ENCODE measurements around the gene ATP8B1.
A peak's percentile ranks its signal among the peaks of the same experiment; 100 is the strongest.
"Not testable (repeated sequence)": the region's sequence is repeated elsewhere in the genome, so short reads cannot be mapped to it uniquely, and the experiment has no call there.

ATP8B1 gene

DNA sequence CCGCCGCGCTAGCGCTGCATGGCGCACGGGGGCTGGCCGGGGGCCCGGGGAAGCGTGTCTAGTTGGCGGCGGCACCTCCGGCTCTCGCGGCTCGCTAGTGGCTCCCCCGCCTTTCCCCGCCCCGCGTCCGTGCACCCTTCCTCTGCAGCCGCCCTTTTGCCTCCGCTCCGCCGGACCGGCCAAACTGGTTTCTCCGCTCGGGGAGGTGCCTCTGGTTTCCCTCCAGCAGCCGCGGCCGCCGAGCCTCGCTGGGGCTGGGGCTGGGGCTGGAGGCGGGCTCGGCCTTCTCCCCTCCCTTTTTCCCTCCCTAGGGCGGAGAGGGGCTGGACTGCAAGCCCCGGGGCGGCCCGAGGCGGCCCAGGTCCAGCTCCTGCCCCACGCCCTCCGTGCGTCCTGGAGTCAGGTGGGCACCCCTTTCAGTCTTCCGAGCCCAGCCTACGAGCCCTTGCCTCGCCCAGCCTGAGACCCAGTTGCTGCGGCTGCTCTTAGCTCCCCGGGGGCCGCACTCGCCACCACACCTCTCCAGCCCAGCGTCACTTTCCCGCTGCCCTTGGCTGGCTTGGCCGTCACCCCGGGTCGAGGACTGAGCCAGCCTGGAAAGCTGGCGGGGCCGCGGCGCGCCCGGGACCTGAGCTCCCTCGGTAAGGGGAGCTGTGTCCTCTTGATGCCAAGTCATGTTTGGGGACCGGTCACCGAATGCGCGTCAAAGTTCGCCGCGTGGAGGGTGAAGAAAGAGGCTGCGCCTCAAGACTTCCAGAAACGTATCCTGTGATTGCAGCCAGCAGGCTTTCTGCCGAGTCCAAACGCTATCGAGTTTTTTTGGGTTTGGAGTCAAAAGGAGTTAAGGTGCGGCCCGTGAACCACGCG lies at the start of gene ATP8B1:
ATP8B1 (minus strand) TSS at position 213 of the 867 bp plus-strand sequence. CDS start 71,508 bp downstream, outside the sequence.
- no peak for DNase-seq

DNA sequence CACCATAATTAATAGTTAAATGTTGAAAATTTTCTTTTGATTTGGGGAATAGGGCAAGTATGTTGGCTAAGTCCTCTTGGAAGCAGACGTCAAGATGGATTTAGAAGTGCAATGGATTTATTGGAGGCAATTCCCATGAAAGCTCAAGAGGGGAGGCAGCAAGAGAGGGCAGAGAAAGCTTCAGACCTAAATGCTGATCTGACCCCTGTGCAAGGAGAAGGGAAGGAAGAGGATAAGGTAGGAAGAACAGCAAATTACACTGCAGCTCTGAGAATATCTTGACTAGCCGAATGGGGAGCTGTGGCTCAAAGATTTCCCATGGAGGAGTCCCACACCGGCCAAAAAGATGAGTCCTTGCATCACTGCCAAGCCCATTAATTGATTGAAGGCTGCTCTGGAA lies 46.9 kb upstream of the ATP8B1 start:
- DNase-seq = no peak

GRCh38 chr18:57848374-57848773 lies 45.3 kb upstream of the ATP8B1 start:
- DNase-seq = not testable (repeated sequence)

- not testable (repeated sequence) for DNase-seq
These were observed 44.3 kb upstream of the ATP8B1 start for GRCh38 chr18:57847431-57847830.

DNA sequence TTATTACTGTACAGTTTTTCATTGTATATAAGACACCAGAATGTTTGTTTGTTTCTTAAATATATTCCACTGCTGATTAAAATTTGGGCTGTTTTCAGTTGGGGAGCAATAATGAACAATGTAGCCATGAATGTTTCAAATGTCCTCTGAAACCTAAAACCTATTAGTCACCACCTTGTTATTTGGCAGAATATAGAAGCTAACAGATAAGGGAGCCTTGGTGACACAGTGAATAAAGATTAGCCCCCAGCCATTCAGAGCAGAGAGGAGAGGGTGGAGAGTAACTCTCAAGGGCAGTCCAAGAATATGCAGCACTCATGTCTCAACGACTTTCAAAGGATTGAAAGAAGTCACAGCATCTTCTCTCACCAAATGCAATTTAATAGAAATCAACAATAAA lies 43.1 kb upstream of the ATP8B1 start:
- no peak for DNase-seq

DNA sequence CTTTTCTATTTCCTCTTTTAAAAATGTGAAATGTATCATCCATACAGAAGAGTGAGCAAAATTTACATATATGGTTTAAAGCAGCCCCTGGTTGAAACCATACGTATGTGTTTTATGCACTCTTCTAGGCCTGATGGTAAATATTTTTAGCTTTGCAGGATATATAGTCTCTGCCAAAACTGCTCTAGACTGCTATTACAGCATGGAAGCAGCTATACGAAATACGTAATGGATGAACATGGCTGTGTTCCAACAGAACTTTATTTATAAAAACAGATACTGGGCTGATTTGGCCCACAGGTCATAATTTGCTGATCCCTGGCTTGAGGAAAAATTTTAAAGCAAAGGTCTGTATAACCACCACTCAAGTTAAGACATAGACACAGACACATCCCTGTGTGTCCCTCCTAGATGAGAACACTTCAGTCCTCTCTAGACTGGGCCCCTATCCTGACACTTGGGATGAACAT lies 42.5 kb upstream of the ATP8B1 start:
- no peak for DNase-seq

- no peak for DNase-seq
These were observed 41.2 kb upstream of the ATP8B1 start for GRCh38 chr18:57844319-57844718.

DNA sequence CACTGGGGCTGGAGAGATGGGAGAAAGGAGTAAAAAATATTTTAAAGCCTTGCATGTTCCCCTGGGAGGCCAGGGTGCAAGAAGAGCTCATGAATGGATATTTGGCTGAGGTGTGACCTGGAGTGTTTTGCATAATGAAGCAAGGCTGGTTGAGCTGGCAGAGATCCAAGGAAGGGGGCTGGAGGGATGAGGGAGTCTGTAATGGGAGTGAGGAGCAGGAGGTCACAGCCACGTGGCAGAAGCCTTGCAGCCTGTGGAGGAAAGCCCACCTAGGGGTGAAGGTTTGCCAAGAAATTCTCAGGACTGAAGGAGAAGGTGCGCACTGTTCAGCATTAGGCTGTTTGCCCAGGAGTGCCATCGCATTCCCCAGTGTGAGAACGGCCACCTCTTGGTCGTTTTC lies 40.3 kb upstream of the ATP8B1 start:
- DNase-seq = peak; percentile 44

DNA sequence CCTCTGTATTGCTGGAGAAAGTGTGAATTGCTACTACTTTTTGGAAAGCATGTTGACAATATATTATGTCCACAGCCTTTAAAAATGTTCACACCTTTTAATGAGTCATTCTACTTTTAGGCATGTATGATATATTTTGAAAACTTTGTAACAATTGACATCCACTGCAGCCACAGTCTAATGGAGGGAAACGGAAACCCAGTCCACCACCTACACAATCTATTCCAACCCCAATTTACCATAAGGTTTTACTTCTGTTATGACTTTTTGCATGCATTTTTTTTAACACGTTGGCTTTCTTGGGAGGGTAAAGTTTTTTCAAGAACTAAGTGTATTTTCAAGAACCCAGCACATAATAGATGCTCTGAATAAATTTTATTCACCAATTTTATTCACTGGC lies 38.5 kb upstream of the ATP8B1 start:
- no peak for DNase-seq

- DNase-seq = no peak
These were observed 36.8 kb upstream of the ATP8B1 start for GRCh38 chr18:57839942-57840381.

GRCh38 chr18:57837917-57838548 lies 34.9 kb upstream of the ATP8B1 start:
- no peak for DNase-seq

DNA sequence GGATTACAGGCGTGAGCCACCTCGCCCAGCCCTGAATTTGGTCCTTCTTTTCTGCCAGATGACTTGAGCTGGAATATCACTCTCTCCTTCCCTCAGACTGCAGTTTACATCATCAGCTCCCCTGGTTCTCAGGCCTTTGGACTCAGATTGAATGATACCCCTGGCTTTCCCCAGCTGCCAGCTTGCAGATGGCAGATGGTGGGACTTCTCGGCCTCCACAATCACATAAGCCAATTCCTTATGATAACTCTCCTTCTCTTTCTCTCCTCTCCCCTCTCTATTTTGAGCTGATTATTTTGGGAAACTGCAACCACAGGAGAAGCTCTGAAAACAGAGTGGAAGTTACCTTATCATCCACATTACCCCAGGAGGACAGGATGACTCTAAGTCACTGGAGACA lies 33.4 kb upstream of the ATP8B1 start:
- DNase-seq = peak; percentile 61

DNA sequence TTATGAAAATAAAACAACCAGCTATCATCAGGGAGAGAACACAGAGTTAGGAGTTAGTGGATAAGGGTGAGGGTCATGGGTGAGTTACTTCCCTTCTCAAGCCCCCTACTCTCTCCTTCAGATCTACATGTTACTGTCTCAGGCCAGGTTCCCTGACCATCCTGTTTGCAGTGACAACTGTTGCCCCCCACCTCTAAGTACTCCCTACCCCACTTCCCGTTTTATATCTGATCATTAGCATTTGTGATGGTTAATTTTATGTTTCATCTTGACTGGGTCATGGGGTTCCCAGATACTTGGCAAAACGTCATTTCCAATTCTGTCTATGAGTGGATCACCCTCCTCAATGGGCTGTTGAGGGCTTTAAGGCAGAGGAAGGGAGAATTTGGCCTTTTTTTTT lies 32.8 kb upstream of the ATP8B1 start:
- DNase-seq = no peak

DNA sequence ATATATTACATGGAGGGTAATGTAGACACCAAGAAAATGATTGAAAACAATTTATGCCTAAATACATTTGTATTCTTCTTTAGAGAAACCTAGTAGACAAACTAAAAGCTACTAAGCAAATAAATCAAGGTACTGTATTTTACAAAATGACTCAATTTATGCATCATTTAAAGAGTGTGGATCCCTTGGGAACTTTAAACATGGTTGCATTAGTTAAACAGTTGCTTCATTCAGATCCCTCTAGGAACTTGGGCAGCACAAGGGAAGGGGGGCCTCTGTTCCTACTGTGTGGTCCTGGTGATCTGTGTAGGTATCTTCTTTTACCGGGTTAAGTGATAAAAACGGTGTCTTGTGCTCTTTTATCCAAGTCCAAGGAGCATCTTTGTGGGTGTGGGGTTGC lies 31.5 kb upstream of the ATP8B1 start:
- DNase-seq = no peak

DNA sequence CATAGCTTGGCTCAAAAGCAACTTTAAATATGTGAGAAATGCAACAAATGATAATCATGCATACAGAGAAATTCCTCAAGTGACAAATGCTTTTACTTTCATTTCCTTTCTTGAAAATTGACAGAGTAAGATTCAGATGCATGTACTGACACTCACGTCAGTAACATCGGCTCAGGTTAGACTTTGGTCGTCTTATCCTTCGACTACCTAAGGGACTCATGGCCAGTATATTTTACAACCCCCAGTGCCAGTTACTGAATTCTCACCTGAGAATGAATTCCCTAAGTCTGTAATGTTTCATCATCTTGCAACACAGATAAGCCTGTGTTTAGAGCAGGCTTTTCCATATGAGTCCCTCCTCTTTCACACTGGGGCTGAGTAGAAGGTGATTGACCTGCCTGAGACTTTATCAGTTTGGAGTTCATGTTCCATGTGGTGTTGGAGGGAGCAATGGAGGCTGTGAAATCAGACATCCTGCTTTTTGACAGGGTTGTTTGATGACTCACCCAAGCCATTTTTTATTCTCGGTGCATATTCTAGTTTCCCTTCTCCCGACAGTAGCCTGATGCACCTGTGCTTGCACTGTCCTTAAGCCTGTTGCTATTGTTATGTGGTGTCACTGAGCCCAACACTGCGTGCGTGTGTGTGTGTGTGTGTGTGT lies 30.5 kb upstream of the ATP8B1 start:
- no peak for DNase-seq

DNA sequence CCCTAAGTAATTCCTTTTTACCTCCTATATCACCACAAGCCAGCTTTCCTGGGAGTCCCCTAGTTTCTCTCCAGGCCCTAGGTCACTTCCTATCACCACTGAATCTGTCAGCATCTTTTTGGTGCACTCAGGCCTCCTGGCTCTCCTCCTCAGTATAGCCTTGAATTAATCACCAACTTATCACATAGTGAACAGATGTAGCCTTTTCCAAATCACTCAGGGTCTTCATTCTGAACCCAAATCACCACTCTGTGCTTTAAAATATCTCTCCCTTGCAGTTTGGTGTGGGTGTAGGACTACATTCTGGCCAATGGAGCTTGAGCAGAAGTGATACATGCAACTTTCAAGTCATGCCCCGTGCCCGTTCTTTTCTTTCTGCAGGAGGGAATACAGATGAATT lies 29.6 kb upstream of the ATP8B1 start:
- DNase-seq = no peak

DNA sequence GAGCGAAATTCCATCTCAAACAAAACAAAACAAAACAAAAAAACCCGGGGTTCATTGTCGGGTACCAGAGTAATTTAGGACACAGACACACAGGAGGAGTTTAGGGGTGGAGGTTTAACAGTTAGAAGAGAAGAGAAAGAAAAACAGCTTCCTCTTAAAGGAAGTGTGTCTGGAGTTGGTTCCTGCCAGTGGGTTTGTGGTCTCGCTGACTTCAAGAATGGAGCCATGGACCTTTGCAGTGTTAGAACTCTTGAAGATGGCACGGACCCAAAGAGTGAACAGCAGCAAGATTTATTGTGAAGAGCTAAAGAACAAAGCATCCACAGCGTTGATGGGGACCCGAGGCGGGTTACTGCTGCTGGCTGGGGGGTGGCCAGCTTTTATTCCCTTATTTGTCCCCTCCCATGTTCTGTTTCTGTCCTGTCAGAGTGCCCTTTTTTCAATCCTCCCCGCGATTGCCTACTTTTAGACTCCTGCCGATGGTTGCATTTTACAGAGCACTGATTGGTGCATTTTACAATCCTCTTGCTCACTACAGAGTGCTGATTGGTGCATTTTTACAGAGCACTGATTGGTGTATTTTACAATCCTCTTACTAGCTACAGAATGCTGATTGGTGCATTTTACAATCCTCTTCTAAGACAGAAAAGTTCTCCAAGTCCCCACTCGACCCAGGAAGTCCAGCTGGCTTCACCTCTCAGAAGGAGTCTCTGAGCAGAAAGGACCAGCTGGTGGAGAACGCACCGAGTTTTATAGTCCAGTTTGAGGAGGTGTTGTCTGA lies 28.7 kb upstream of the ATP8B1 start:
- DNase-seq = no peak

- no peak for DNase-seq
These were observed 24.5 kb upstream of the ATP8B1 start for GRCh38 chr18:57827646-57828045.

GRCh38 chr18:57826252-57826651 lies 23.1 kb upstream of the ATP8B1 start:
- DNase-seq = no peak

DNA sequence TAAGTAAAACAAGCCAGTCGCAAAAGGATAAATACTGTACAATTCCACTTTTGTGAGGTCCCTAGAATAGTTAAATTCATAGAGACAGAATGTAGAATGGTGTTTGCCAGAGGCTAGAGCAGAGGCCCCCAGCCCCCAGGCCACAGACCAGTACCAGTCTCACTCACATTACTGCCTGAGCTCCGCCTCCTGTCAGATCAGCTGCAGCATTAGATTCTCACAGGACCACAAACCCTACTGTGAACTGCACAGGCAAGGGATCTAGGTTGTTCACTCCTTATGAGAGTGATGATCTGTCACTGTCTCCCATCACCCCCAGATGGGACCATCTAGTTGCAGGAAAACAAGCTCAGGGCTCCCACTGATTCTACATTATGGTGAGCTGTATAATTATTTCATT lies 17.5 kb upstream of the ATP8B1 start:
- not testable (repeated sequence) for DNase-seq

DNA sequence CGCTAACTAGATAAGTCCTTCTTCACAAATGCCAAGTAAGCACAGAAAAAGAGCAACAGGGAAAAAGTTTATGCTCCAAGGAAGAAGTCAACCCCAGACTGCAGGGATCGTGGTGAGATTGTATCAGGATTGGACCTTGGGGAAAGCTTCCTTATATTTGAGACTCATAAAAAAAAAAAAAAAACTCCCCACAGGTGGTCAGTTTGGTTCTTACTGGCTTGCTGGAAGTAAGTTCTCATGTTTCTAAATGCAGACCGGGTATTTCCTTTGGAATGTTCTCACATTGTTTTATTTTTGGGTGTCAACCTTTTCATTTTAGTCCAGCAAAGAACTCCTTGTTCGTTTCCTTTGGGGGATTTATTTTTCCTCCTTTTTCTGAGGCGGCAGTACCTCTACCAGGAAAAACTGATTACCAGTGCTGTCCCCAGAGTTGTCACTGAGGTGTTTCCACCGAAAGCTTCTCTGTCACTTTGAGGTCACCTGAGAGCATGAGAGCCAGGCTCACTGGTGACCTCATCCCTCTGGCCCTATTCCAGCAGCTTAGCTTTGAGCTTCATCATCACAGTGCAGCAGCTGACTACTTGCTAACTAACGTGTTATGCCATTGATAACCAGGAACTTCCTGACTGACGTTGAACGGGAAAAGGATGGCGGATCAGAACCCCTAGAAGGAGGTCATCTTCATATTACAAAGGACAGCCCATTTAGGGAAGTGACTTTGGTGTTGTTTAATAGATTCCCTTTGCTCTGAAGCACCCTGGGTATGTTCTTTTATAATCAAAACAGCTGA lies 16.8 kb upstream of the ATP8B1 start:
- peak; percentile 32 for DNase-seq

GRCh38 chr18:57819119-57819518 lies 16.0 kb upstream of the ATP8B1 start:
- no peak for DNase-seq
